EH (cell line): ENCODE measurements around the gene TMEM132D.

Source experiments
- DNase-seq: peaks from one replicate; pipeline ENCODE4 v3.0.0-alpha.2; 2015; ENCODE audit warnings: low read depth

TMEM132D gene

GRCh38 chr12:129101816-129102215 lies 802.0 kb downstream of the TMEM132D start:
- DNase-seq = no peak

GRCh38 chr12:129101404-129101803 lies 802.4 kb downstream of the TMEM132D start:
- DNase-seq = no peak

- no peak for DNase-seq
Observed at GRCh38 chr12:129097451-129097850, 806.4 kb downstream of the TMEM132D start.

- no peak for DNase-seq
Observed at GRCh38 chr12:129096968-129097367, 806.9 kb downstream of the TMEM132D start.

- no peak for DNase-seq
Observed at GRCh38 chr12:129096184-129096583, 807.6 kb downstream of the TMEM132D start.

- no peak for DNase-seq
Observed at GRCh38 chr12:129089576-129089975, 814.2 kb downstream of the TMEM132D start.

- no peak for DNase-seq
Observed at GRCh38 chr12:129084875-129085826, 818.7 kb downstream of the TMEM132D start.

GRCh38 chr12:129083121-129083840 lies 820.5 kb downstream of the TMEM132D start:
- no peak for DNase-seq

GRCh38 chr12:129082441-129082840 lies 821.4 kb downstream of the TMEM132D start:
- no peak for DNase-seq

GRCh38 chr12:129081755-129082250 lies 822.0 kb downstream of the TMEM132D start:
- no peak for DNase-seq

- no peak for DNase-seq
Observed at GRCh38 chr12:129080821-129081220, 823.0 kb downstream of the TMEM132D start.

GRCh38 chr12:129080391-129080790 lies 823.4 kb downstream of the TMEM132D start:
- no peak for DNase-seq

- DNase-seq = no peak
Observed at GRCh38 chr12:129079719-129080118, 824.1 kb downstream of the TMEM132D start.

GRCh38 chr12:129076441-129077320 lies 827.1 kb downstream of the TMEM132D start:
- DNase-seq = no peak

- no peak for DNase-seq
Observed at GRCh38 chr12:129075460-129076208, 828.2 kb downstream of the TMEM132D start.

GRCh38 chr12:129074379-129074778 lies 829.4 kb downstream of the TMEM132D start:
- no peak for DNase-seq

GRCh38 chr12:129073157-129073915 lies 830.5 kb downstream of the TMEM132D start:
- DNase-seq = no peak

GRCh38 chr12:129071362-129071761 lies 832.5 kb downstream of the TMEM132D start:
- no peak for DNase-seq

- DNase-seq = no peak
Observed at GRCh38 chr12:129069886-129070285, 833.9 kb downstream of the TMEM132D start.

GRCh38 chr12:129068684-129069083 lies 835.1 kb downstream of the TMEM132D start:
- no peak for DNase-seq
